ENCODE data around the gene RFNG. TPM values are rescaled to one million over a fixed set of nuclear protein-coding genes. Genes with fewer than 3 reads are reported as not detected.
A peak's percentile ranks its signal among the peaks of the same experiment; 100 is the strongest.

The RFNG gene
- total and polyA plus RNA-seq, 10 of the 15 experiments (the other 5 are each of a cell fraction or from before 2014, with no cell fraction given) = 0.10 to 19.6 (median 6.2) TPM

DNA sequence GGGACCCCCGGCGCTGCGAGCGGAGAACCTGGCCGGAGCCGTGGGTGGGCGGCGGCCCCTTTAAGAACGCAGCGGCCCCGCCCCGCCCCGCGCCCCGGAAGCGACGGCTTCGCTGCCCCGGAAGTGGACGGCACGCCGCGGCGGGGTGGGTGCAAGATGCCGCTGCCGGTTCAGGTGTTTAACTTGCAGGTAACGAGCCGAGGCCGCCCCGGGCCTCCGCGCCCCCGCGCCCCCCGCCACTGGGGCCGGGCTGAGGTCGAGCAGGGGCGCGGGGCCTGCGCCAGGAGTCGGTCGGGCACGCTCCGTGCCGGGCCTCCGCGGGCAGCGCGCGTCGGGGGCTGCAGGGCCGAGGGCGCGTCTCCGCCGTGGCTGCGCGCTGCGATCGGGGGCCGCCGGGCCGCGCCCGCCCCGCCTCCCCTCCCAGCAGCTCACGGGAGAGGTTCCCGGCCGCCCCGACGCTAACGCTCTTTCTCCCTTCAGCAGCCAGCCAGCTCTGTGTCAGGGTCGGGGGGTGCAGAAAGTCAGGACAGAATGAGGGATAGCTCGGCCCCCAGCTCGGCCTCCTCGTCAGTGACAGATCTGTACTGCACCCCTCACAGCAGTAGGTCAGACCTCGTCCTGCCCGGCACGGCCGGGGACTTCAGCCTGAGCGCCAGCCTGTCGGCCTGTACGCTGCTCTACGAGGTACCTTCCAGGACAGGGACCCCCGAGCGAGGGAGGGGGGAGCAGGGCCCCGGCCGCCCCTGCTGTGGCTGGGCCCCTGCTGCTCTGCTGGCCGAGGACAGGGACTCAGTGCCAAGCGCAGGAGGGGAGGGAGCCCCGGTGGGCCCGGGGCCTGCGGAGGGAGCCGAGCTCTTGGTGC is at the start of gene RFNG, which contains the start of gene GPS1 (continued):
- TF ChIP-seq, protein P1, sequence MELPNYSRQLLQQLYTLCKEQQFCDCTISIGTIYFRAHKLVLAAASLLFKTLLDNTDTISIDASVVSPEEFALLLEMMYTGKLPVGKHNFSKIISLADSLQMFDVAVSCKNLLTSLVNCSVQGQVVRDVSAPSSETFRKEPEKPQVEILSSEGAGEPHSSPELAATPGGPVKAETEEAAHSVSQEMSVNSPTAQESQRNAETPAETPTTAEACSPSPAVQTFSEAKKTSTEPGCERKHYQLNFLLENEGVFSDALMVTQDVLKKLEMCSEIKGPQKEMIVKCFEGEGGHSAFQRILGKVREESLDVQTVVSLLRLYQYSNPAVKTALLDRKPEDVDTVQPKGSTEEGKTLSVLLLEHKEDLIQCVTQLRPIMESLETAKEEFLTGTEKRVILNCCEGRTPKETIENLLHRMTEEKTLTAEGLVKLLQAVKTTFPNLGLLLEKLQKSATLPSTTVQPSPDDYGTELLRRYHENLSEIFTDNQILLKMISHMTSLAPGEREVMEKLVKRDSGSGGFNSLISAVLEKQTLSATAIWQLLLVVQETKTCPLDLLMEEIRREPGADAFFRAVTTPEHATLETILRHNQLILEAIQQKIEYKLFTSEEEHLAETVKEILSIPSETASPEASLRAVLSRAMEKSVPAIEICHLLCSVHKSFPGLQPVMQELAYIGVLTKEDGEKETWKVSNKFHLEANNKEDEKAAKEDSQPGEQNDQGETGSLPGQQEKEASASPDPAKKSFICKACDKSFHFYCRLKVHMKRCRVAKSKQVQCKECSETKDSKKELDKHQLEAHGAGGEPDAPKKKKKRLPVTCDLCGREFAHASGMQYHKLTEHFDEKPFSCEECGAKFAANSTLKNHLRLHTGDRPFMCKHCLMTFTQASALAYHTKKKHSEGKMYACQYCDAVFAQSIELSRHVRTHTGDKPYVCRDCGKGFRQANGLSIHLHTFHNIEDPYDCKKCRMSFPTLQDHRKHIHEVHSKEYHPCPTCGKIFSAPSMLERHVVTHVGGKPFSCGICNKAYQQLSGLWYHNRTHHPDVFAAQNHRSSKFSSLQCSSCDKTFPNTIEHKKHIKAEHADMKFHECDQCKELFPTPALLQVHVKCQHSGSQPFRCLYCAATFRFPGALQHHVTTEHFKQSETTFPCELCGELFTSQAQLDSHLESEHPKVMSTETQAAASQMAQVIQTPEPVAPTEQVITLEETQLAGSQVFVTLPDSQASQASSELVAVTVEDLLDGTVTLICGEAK (IDR thresholded peaks at IDR 0.05; ENCODE audit: borderline replicate concordance) = peak; percentile 70
- TF ChIP-seq, protein P2, sequence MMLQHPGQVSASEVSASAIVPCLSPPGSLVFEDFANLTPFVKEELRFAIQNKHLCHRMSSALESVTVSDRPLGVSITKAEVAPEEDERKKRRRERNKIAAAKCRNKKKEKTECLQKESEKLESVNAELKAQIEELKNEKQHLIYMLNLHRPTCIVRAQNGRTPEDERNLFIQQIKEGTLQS (IDR thresholded peaks at IDR 0.05; ENCODE audit: borderline replicate concordance, extremely low read depth, low read depth, low read length) = no peak
- TF ChIP-seq, protein P3, sequence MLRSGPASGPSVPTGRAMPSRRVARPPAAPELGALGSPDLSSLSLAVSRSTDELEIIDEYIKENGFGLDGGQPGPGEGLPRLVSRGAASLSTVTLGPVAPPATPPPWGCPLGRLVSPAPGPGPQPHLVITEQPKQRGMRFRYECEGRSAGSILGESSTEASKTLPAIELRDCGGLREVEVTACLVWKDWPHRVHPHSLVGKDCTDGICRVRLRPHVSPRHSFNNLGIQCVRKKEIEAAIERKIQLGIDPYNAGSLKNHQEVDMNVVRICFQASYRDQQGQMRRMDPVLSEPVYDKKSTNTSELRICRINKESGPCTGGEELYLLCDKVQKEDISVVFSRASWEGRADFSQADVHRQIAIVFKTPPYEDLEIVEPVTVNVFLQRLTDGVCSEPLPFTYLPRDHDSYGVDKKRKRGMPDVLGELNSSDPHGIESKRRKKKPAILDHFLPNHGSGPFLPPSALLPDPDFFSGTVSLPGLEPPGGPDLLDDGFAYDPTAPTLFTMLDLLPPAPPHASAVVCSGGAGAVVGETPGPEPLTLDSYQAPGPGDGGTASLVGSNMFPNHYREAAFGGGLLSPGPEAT (IDR thresholded peaks at IDR 0.05; ENCODE audit: low read depth) = no peak
- TF ChIP-seq, protein P4, sequence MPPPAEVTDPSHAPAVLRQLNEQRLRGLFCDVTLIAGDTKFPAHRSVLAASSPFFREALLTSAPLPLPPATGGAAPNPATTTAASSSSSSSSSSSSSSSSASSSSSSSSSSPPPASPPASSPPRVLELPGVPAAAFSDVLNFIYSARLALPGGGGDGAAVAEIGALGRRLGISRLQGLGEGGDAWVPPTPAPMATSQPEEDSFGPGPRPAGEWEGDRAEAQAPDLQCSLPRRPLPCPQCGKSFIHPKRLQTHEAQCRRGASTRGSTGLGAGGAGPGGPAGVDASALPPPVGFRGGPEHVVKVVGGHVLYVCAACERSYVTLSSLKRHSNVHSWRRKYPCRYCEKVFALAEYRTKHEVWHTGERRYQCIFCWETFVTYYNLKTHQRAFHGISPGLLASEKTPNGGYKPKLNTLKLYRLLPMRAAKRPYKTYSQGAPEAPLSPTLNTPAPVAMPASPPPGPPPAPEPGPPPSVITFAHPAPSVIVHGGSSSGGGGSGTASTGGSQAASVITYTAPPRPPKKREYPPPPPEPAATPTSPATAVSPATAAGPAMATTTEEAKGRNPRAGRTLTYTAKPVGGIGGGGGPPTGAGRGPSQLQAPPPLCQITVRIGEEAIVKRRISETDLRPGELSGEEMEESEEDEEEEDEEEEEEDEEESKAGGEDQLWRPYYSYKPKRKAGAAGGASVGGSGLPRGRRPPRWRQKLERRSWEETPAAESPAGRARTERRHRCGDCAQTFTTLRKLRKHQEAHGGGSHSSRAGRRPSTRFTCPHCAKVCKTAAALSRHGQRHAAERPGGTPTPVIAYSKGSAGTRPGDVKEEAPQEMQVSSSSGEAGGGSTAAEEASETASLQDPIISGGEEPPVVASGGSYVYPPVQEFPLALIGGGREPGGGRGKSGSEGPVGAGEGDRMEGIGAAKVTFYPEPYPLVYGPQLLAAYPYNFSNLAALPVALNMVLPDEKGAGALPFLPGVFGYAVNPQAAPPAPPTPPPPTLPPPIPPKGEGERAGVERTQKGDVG (CRISPR knock-in tag; IDR thresholded peaks at IDR 0.05) = no peak
- no peak for TF ChIP-seq WRNIP1 (IDR thresholded peaks at IDR 0.05; ENCODE audit: borderline replicate concordance, low read depth, low read length)
- TF ChIP-seq POU2F2 (IDR thresholded peaks at IDR 0.05; ENCODE audit: borderline replicate concordance, low read depth, low read length) = no peak
- no peak for TF ChIP-seq HDAC6 (IDR thresholded peaks at IDR 0.05; ENCODE audit: unreplicated experiment)
- peak; percentile 63 for TF ChIP-seq HCFC1 (IDR thresholded peaks at IDR 0.05; ENCODE audit: low read length)
- TF ChIP-seq NRF1 (conservative IDR thresholded peaks at IDR 0.05; ENCODE audit: low read depth, low read length) = no peak
- no peak for TF ChIP-seq SPI1 (IDR thresholded peaks at IDR 0.05; ENCODE audit: borderline replicate concordance, insufficient read depth, low read depth, low read length)
- TF ChIP-seq MEF2A (IDR thresholded peaks at IDR 0.05; ENCODE audit: insufficient read depth, low read depth, low read length) = no peak
- TF ChIP-seq, protein P5, sequence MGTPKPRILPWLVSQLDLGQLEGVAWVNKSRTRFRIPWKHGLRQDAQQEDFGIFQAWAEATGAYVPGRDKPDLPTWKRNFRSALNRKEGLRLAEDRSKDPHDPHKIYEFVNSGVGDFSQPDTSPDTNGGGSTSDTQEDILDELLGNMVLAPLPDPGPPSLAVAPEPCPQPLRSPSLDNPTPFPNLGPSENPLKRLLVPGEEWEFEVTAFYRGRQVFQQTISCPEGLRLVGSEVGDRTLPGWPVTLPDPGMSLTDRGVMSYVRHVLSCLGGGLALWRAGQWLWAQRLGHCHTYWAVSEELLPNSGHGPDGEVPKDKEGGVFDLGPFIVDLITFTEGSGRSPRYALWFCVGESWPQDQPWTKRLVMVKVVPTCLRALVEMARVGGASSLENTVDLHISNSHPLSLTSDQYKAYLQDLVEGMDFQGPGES (IDR thresholded peaks at IDR 0.05) = no peak
- TF ChIP-seq CREB1 (IDR thresholded peaks at IDR 0.05; ENCODE audit: low read depth) = peak; percentile 76; the same call in 1 of the 2 replicates
- no peak for TF ChIP-seq KAT2A (conservative IDR thresholded peaks at IDR 0.05; ENCODE audit: control insufficient read depth, low read depth, low read length)
- no peak for TF ChIP-seq SMC3 (IDR thresholded peaks at IDR 0.05; ENCODE audit: borderline replicate concordance, low read length)
- no peak for TF ChIP-seq MYC (IDR thresholded peaks at IDR 0.05; ENCODE audit: insufficient read depth, insufficient read length, insufficient replicate concordance, low read length, severe bottlenecking)
- no peak for TF ChIP-seq ZNF24 (IDR thresholded peaks at IDR 0.05)
- TF ChIP-seq BRCA1 (IDR thresholded peaks at IDR 0.05; ENCODE audit: low read depth, low read length) = no peak
